HepG2 (cell line): ENCODE results near the gene EPB41L4A. TPM values are rescaled to one million over a fixed set of nuclear protein-coding genes. Genes with fewer than 3 reads are reported as not detected.

Experiments used
- ATAC-seq: fragments of 200-7000 bp; cut with Tn5 transposase; 3 replicates; pipeline ENCODE4 v1.9.1; 2020; ENCODE audit warnings: mild to moderate bottlenecking, moderate library complexity
- BruUV-seq: library from RNA; stranded (reverse); fragments of 400-500 nt; replicated peaks from 2 replicates; lab custom pipeline; 2021; lab: Mats Ljungman, UMichigan
- CTCF ChIA-PET: fragments of 300-600 bp; formaldehyde crosslinking; extraction: SDS; loops from one replicate; lab custom pipeline; 2021; ENCODE audit warnings: low total read pairs, inconsistent platforms, low intra/inter-chr PET ratio; lab: Yijun Ruan, JAX
- POLR2A ChIA-PET: fragments of 350-600 bp; sonication (Branson Sonifier 250); formaldehyde crosslinking; loops from one replicate; lab custom pipeline; 2020; ENCODE audit warnings: antibody characterized with exemption, inconsistent platforms; lab: Yijun Ruan, JAX
- DNase-seq: peaks from one replicate; pipeline ENCODE4 v3.0.0-alpha.2; 2015; ENCODE audit warnings: low spot score
- FAIRE-seq: peaks from 3 replicates; lab custom pipeline; 2011; peaks lifted over from hg19 to GRCh38; lab: Jason Lieb, UNC
- H2AFZ ChIP-seq: one replicate; pipeline ENCODE4 v1.6.1; 2011; ENCODE audit warnings: low read length, inconsistent platforms
- H3K27ac ChIP-seq: fragments of 300-600 bp; 3 replicates; pipeline ENCODE4 v1.8.0; 2011; ENCODE audit warnings: mixed run types, mild to moderate bottlenecking, mixed read lengths, low read length, inconsistent platforms; ENCODE audit not compliant: insufficient read depth; ENCODE audit errors: extremely low read length
- H3K27me3 ChIP-seq, 2 experiments: fragments of 200-600 bp in 1 of 2; 2 replicates in 1 of 2; 3 replicates in 1 of 2; pipeline versions ENCODE4 v1.6.0 to v1.8.0; 2011; ENCODE audit warnings: low read length in 2 of 2, mild to moderate bottlenecking in 2 of 2, moderate library complexity in 2 of 2, inconsistent platforms in 1 of 2; ENCODE audit not compliant: insufficient read depth in 2 of 2, control insufficient read depth in 1 of 2
- H3K36me3 ChIP-seq, 2 experiments: fragments of 200-600 bp in 1 of 2; replicated peaks in 1 of 2; 2 replicates in 1 of 2; 3 replicates in 1 of 2; pipeline versions ENCODE4 v1.5.1 to v1.8.0; 2011; ENCODE audit warnings: low read length in 2 of 2, inconsistent platforms in 1 of 2; ENCODE audit not compliant: insufficient read depth in 2 of 2, control insufficient read depth in 1 of 2
- H3K4me1 ChIP-seq: 2 replicates; pipeline ENCODE4 v1.5.1; 2012; ENCODE audit warnings: low read length, inconsistent platforms; ENCODE audit not compliant: insufficient read depth
- H3K4me2 ChIP-seq: 2 replicates; pipeline ENCODE4 v1.6.0; 2011; ENCODE audit warnings: low read depth, low read length, inconsistent platforms
- H3K4me3 ChIP-seq, 3 experiments: fragments of 200-600 bp in 1 of 3; sonication (generic), shearing (Covaris generic) in 1 of 3; replicated peaks in 1 of 3; 2 replicates each; pipeline ENCODE4 v1.5.1; 2011 to 2016; ENCODE audit warnings: low read length in 3 of 3, inconsistent platforms in 2 of 3, low read depth in 2 of 3, mild to moderate bottlenecking in 2 of 3, control low read depth in 1 of 3, mixed read lengths in 1 of 3; ENCODE audit not compliant: insufficient read depth in 1 of 3
- H3K79me2 ChIP-seq: one replicate; pipeline ENCODE4 v1.6.1; 2011; ENCODE audit warnings: low read length, inconsistent platforms; ENCODE audit not compliant: insufficient read depth
- H3K9ac ChIP-seq: 2 replicates; pipeline ENCODE4 v1.6.0; 2011; ENCODE audit warnings: mild to moderate bottlenecking, low read depth, low read length, inconsistent platforms; ENCODE audit not compliant: insufficient read depth
- H3K9me3 ChIP-seq: 2 replicates; pipeline ENCODE4 v1.5.1; 2012; ENCODE audit warnings: mild to moderate bottlenecking, low read length
- H4K20me1 ChIP-seq: 2 replicates; pipeline ENCODE4 v1.6.0; 2011; ENCODE audit warnings: inconsistent platforms, mild to moderate bottlenecking, low read length, moderate library complexity; ENCODE audit not compliant: insufficient read depth
- GMEB1 ChIP-seq: sonication (generic); formaldehyde crosslinking; IDR thresholded peaks from 2 replicates; pipeline ENCODE4 v1.5.1; 2020; ENCODE audit warnings: missing genetic modification reagents, mild to moderate bottlenecking, borderline replicate concordance
- HOXA3 ChIP-seq: sonication (generic); formaldehyde crosslinking; IDR thresholded peaks from 2 replicates; pipeline ENCODE4 v1.5.0; 2020; ENCODE audit warnings: missing genetic modification reagents
- NFKB2 ChIP-seq: sonication (generic); formaldehyde crosslinking; IDR thresholded peaks from 2 replicates; pipeline ENCODE4 v1.4.0; 2020; ENCODE audit warnings: missing genetic modification reagents, borderline replicate concordance
- NR2F2 ChIP-seq: IDR thresholded peaks from 2 replicates; pipeline ENCODE4 v1.6.1; 2012; ENCODE audit warnings: low read depth, inconsistent platforms, borderline replicate concordance
- PHF20 ChIP-seq: sonication (generic); formaldehyde crosslinking; IDR thresholded peaks from 2 replicates; pipeline ENCODE4 v1.5.0; 2020; ENCODE audit warnings: mild to moderate bottlenecking, missing genetic modification reagents
- RBM39 ChIP-seq: fragments of 200-400 bp; formaldehyde crosslinking; IDR thresholded peaks from one replicate; pipeline ENCODE4 v1.6.1; 2018; ENCODE audit warnings: antibody characterized with exemption, mild to moderate bottlenecking, low read depth, low read length; ENCODE audit not compliant: poor library complexity, severe bottlenecking
- TMF1 ChIP-seq: sonication (generic); formaldehyde crosslinking; IDR thresholded peaks from 2 replicates; pipeline ENCODE4 v1.8.1; 2022; ENCODE audit warnings: low read depth, missing genetic modification reagents
- ZBTB20 ChIP-seq: sonication (generic); formaldehyde crosslinking; IDR thresholded peaks from 2 replicates; pipeline ENCODE4 v1.8.1; 2023; ENCODE audit warnings: missing genetic modification reagents, low read depth, mild to moderate bottlenecking, borderline replicate concordance
- ZNF501 ChIP-seq: sonication (generic); formaldehyde crosslinking; IDR thresholded peaks from 2 replicates; pipeline ENCODE4 v1.5.1; 2020; ENCODE audit warnings: mild to moderate bottlenecking, moderate library complexity, missing genetic modification reagents
- ZNF7 ChIP-seq: IDR thresholded peaks from 2 replicates; pipeline ENCODE4 v1.6.1; 2016; ENCODE audit warnings: missing biosample characterization, missing genetic modification reagents
- ZNF790 ChIP-seq: sonication (generic); formaldehyde crosslinking; IDR thresholded peaks from 2 replicates; pipeline ENCODE4 v1.8.0; 2022; ENCODE audit warnings: missing genetic modification reagents, mild to moderate bottlenecking, borderline replicate concordance
- WGBS: methylation state at CpG from one replicate; pipeline ENCODE4 v1.1.6; 2017; ENCODE audit warnings: low lambda C conversion rate; 5-methylcytosine and 5-hydroxymethylcytosine counted together
- in situ Hi-C: cut with HindIII; loops from 2 replicates; pipeline ENCODE4 v1.10.0; 2017; ENCODE audit warnings: low pct_unique_long_range_greater_than_20kb; ENCODE audit not compliant: extremely low pct_ligation_motif_present
- intact Hi-C: fragments of 100-400 bp; cut with micrococcal nuclease; formaldehyde crosslinking; loops from one replicate; pipeline ENCODE4 v1.10.0; 2022; ENCODE audit not compliant: unreplicated experiment
- polyA plus RNA-seq, 8 experiments: library from polyadenylated mRNA; depleted of rRNA in 3 of 8; stranded (reverse) in 7 of 8; unstranded in 1 of 8; fragments of >200 nt; fragmentation: Illumina TruSeq in 4 of 8; extraction: Trizol in 4 of 8; gene quantifications; 2 replicates each; pipeline versions ENCODE4 v1.2.1 to v1.2.3, GENCODE V29; 2011 to 2016; ENCODE audit warnings: low read depth in 4 of 8, missing spikeins in 1 of 8, mixed read lengths in 1 of 8; ENCODE audit not compliant: insufficient read depth in 1 of 8
- total RNA-seq, 5 experiments: library from RNA; depleted of rRNA; stranded (reverse); fragments of >200 nt; fragmentation: Illumina TruSeq; extraction: Trizol; gene quantifications; 2 replicates each; pipeline ENCODE4 v1.2.3, GENCODE V29; 2016; ENCODE audit warnings: low read depth in 1 of 5

Gene EPB41L4A
- total and polyA plus RNA-seq, 2 of the 13 experiments (the other 11 are each of a cell fraction or from before 2014, with no cell fraction given): 0.07 TPM; not detected in 1

GRCh38 chr5:112331892-112332291, 87.2 kb downstream of the EPB41L4A start (continued):
- TF ChIP-seq NFKB2 (CRISPR knock-in tag): no peak
- no peak for TF ChIP-seq ZNF7 (CRISPR knock-in tag)
- no peak for TF ChIP-seq HOXA3
- TF ChIP-seq, all 625 proteins: peak for 0

- CTCF ChIA-PET: no interaction called here
Observed at GRCh38 chr5:112329419-112330090, 89.5 kb downstream of the EPB41L4A start.

More at GRCh38 chr5:112329419-112330090, 89.5 kb downstream of the EPB41L4A start:
- H3K9ac ChIP-seq: no peak overlapping the region
- FAIRE-seq (no peak), ATAC-seq (no peak), DNase-seq (no peak)
- no peak overlapping the region for H2AFZ ChIP-seq
- POLR2A ChIA-PET: no interaction called here
- no peaks in the 10 kb centered on the region for H3K27me3 ChIP-seq
- no peaks in the 10 kb centered on the region for H3K79me2 ChIP-seq
- BruUV-seq: no TSS peak
- H4K20me1 ChIP-seq: no peaks in the 10 kb centered on the region
- H3K4me3 ChIP-seq: no peak overlapping the region
- H3K36me3 ChIP-seq: no peaks in the 10 kb centered on the region
- H3K4me1 ChIP-seq: no peaks in the 10 kb centered on the region
- H3K27ac ChIP-seq: no peak overlapping the region
- no peak overlapping the region for H3K4me2 ChIP-seq
- H3K9me3 ChIP-seq: no peaks in the 10 kb centered on the region
- in situ Hi-C loops (no loop called here), intact Hi-C loops (no loop called here)
- WGBS: 17% methylated on average over 5 of the region's 5 CpGs
- TF ChIP-seq RBM39 (no peak), NR2F2 (no peak), ZNF790 (CRISPR knock-in tag) (no peak), ZBTB20 (CRISPR knock-in tag) (no peak), PHF20 (CRISPR knock-in tag) (no peak), ZNF501 (CRISPR knock-in tag) (no peak), GMEB1 (CRISPR knock-in tag) (no peak), TMF1 (CRISPR knock-in tag) (no peak)
